HCT116 (cell line): ENCODE measurements around the gene TMEM123. TPM values are rescaled to one million over a fixed set of nuclear protein-coding genes. Genes with fewer than 3 reads are reported as not detected.

Experiments used
- ATAC-seq: fragments of 200-7000 bp; cut with Tn5 transposase; 2 replicates; pipeline ENCODE4 v1.9.1; 2020; ENCODE audit warnings: mild to moderate bottlenecking, moderate library complexity
- BruUV-seq: library from RNA; stranded (reverse); fragments of 400-500 nt; replicated peaks from 2 replicates; lab custom pipeline; 2021; lab: Mats Ljungman, UMichigan
- CTCF ChIA-PET: fragments of 300-600 bp; sonication (Branson Sonifier 250); formaldehyde crosslinking; loops from one replicate; lab custom pipeline; 2021; ENCODE audit warnings: antibody characterized with exemption; lab: Charles Lee
- POLR2A ChIA-PET: fragments of 300-600, 350-600 bp; sonication (Branson Sonifier 250); formaldehyde crosslinking; loops from one replicate; lab custom pipeline; 2021; ENCODE audit warnings: antibody characterized with exemption; lab: Charles Lee
- RAD21 ChIA-PET, 2 experiments: fragments of 300-600 bp; sonication (Branson Sonifier 250); formaldehyde crosslinking; loops; one replicate each; lab custom pipeline; 2023; ENCODE audit warnings: low total read pairs in 2 of 2; ENCODE audit not compliant: uncharacterized antibody in 2 of 2, unreplicated experiment in 2 of 2, low non-redundant PET in 1 of 2; lab: Charles Lee
- DNase-seq: peaks from one replicate; pipeline ENCODE4 v3.0.0-alpha.2; 2010; ENCODE audit warnings: low read depth, low spot score
- H2AFZ ChIP-seq: fragments of 200-600 bp; shearing (Covaris generic), sonication (generic); 2 replicates; pipeline ENCODE4 v1.6.1; 2017; ENCODE audit warnings: low read depth, mixed run types, mixed read lengths, antibody characterized with exemption, low read length; ENCODE audit not compliant: poor library complexity, severe bottlenecking
- H3K27ac ChIP-seq: 2 replicates; pipeline ENCODE4 v1.5.1; 2012; ENCODE audit warnings: low read depth, low read length
- H3K27me3 ChIP-seq: fragments of 200-600 bp; sonication (generic); 2 replicates; pipeline ENCODE4 v1.6.1; 2016; ENCODE audit warnings: mixed run types, low read length, mixed read lengths; ENCODE audit not compliant: insufficient read depth
- H3K36me3 ChIP-seq, 2 experiments: fragments of 200-500 bp in 1 of 2; fragments of 200-600 bp in 1 of 2; sonication (Bioruptor generic) in 1 of 2; sonication (generic) in 1 of 2; 2 replicates each; pipeline versions ENCODE4 v1.5.1 to v1.6.1; 2014 to 2016; ENCODE audit warnings: low read length in 2 of 2, inconsistent platforms in 1 of 2, mixed read lengths in 1 of 2, mixed run types in 1 of 2; ENCODE audit not compliant: insufficient read depth in 2 of 2, control insufficient read depth in 1 of 2
- H3K4me1 ChIP-seq, 2 experiments: fragments of 200-600 bp in 1 of 2; sonication (generic) in 1 of 2; 2 replicates each; pipeline versions ENCODE4 v1.5.1 to v1.6.1; 2012 to 2017; ENCODE audit warnings: low read length in 2 of 2, inconsistent platforms in 1 of 2, mild to moderate bottlenecking in 1 of 2, mixed read lengths in 1 of 2, mixed run types in 1 of 2, moderate library complexity in 1 of 2; ENCODE audit not compliant: insufficient read depth in 2 of 2, control insufficient read depth in 1 of 2
- H3K4me2 ChIP-seq: fragments of 200-600 bp; sonication (generic); 2 replicates; pipeline ENCODE4 v1.6.1; 2017; ENCODE audit warnings: mixed run types, low read length, mixed read lengths
- H3K4me3 ChIP-seq, 2 experiments: fragments of 200-600 bp in 1 of 2; sonication (generic) in 1 of 2; replicated peaks in 1 of 2; 2 replicates each; pipeline ENCODE4 v1.5.1; 2011 to 2016; ENCODE audit warnings: low read length in 2 of 2, control low read depth in 1 of 2, low read depth in 1 of 2, mild to moderate bottlenecking in 1 of 2, mixed read lengths in 1 of 2, mixed run types in 1 of 2
- H3K79me2 ChIP-seq: fragments of 200-600 bp; sonication (generic); 2 replicates; pipeline ENCODE4 v1.6.1; 2017; ENCODE audit warnings: mild to moderate bottlenecking, mixed run types, low read length, moderate library complexity, mixed read lengths; ENCODE audit not compliant: insufficient read depth
- H3K9ac ChIP-seq: fragments of 200-600 bp; sonication (generic); 2 replicates; pipeline ENCODE4 v1.6.1; 2016; ENCODE audit warnings: low read length, mixed read lengths
- H3K9me2 ChIP-seq: fragments of 200-600 bp; sonication (generic), shearing (Covaris generic); 2 replicates; pipeline ENCODE4 v1.6.1; 2017; ENCODE audit warnings: mixed run types, mild to moderate bottlenecking, moderate library complexity; ENCODE audit not compliant: insufficient read depth
- H3K9me3 ChIP-seq, 2 experiments: fragments of 200-500 bp in 1 of 2; fragments of 200-600 bp in 1 of 2; sonication (Bioruptor generic) in 1 of 2; sonication (generic) in 1 of 2; 2 replicates each; pipeline ENCODE4 v1.6.1; 2014 to 2017; ENCODE audit warnings: low read length in 2 of 2, mixed read lengths in 2 of 2, inconsistent platforms in 1 of 2, low read depth in 1 of 2, mild to moderate bottlenecking in 1 of 2, mixed run types in 1 of 2, moderate library complexity in 1 of 2; ENCODE audit not compliant: control insufficient read depth in 1 of 2, insufficient read depth in 1 of 2
- H4K20me1 ChIP-seq: fragments of 200-600 bp; sonication (generic), shearing (Covaris generic); 2 replicates; pipeline ENCODE4 v1.6.1; 2017; ENCODE audit warnings: mixed run types, mild to moderate bottlenecking, moderate library complexity; ENCODE audit not compliant: insufficient read depth
- CEBPB ChIP-seq: IDR thresholded peaks from 2 replicates; pipeline ENCODE4 v1.6.1; 2012; ENCODE audit warnings: low read depth
- CTCF ChIP-seq, 3 experiments: fragments of 200-600 bp in 1 of 3; sonication (generic) in 1 of 3; IDR thresholded peaks in 2 of 3; conservative IDR thresholded peaks in 1 of 3; 2 replicates each; pipeline ENCODE4 v1.5.1; 2012 to 2017; ENCODE audit warnings: low read depth in 2 of 3, low read length in 2 of 3, antibody characterized with exemption in 1 of 3, borderline replicate concordance in 1 of 3, control low read depth in 1 of 3, mild to moderate bottlenecking in 1 of 3, mixed read lengths in 1 of 3, mixed run types in 1 of 3, moderate library complexity in 1 of 3; ENCODE audit not compliant: insufficient read depth in 1 of 3
- EZH2 ChIP-seq: fragments of 200-600 bp; sonication (generic); IDR thresholded peaks from 2 replicates; pipeline ENCODE4 v1.6.1; 2017; ENCODE audit warnings: antibody characterized with exemption, mixed run types
- EZH2phosphoT487 ChIP-seq: fragments of 200-600 bp; IDR thresholded peaks from 2 replicates; pipeline ENCODE4 v1.6.1; 2018; ENCODE audit warnings: antibody characterized with exemption, borderline replicate concordance
- MAX ChIP-seq: IDR thresholded peaks from 2 replicates; pipeline ENCODE4 v1.6.1; 2012
- POLR2A ChIP-seq: IDR thresholded peaks from 2 replicates; pipeline ENCODE4 v1.7.0; 2011; ENCODE audit warnings: borderline replicate concordance; ENCODE audit not compliant: insufficient read depth, insufficient read length; ENCODE audit errors: extremely low read depth
- SP1 ChIP-seq: IDR thresholded peaks from 2 replicates; pipeline ENCODE4 v1.6.1; 2012; ENCODE audit warnings: low read depth
- YY1 ChIP-seq: IDR thresholded peaks from 2 replicates; pipeline ENCODE4 v1.6.1; 2011; ENCODE audit warnings: low read length, low read depth, moderate library complexity, mild to moderate bottlenecking; ENCODE audit not compliant: insufficient replicate concordance; ENCODE audit errors: extremely low read depth
- ZNF274 ChIP-seq: fragments of 200-500 bp; sonication (Bioruptor generic); IDR thresholded peaks from 2 replicates; pipeline ENCODE4 v1.6.1; 2014; ENCODE audit warnings: mild to moderate bottlenecking, low read depth, low read length, inconsistent platforms
- intact Hi-C: fragments of 100-400 bp; cut with micrococcal nuclease; formaldehyde crosslinking; loops from 2 replicates; pipeline ENCODE4 v1.10.0; 2022
- total RNA-seq: library from RNA; stranded (reverse); gene quantifications from one replicate; pipeline ENCODE4 v1.2.1, GENCODE V29; 2021; ENCODE audit not compliant: unreplicated experiment
- TF ChIP-seq, protein P1 (sequence below): IDR thresholded peaks from 2 replicates; pipeline ENCODE4 v1.6.1; 2012

Gene TMEM123
- total RNA-seq, 1 experiment from 2014 or later: 217 TPM

DNA sequence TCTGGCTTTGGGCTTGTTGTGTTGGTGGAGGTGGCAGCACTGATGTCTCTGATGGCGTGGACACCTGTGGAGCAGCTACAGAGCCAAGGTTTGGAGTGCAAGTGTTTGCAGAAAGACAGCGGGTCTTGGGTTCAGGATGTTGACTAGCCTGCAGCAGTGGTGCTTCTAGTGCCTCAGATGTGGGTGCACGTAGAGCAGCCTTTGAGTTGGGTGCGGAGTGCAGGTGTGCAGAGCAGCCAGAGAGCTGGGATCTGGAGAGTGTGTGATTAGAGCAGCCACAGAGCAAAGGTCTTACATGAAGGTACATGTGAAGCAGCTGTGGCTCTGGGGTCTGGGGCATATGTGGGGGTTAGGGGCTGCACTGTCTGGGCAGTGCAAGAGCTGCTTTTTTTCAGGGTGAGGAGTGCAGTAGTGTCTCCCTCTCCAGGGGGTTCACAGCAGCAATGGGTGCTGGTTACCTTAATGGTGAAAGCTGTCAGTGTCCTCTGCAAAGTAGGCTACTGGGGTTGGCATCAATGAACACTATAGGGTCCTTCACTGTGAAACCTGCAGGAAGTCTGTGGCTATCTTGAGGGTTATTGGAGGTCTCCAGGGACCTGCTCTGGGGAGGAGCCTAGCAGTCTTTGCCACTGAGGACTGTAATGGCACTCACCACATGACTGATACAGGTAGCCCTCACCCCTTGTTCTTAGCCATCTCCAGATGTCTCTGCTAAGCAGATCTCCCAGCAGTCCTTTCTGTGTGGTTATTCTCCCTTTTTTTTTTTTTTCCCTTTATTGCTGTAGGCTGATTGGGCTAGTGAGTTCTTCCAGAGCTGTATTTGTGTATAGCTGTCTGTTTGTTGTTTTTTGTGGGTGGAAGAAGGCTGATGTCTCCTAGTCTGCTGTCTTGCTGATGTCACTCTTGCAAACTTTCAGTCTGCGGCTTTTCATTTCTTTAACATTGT lies 91.2 kb downstream of the TMEM123 start (continued):
- TF ChIP-seq EZH2phosphoT487 (no peak), SP1 (no peak), ZNF274 (no peak), POLR2A (no peak)

DNA sequence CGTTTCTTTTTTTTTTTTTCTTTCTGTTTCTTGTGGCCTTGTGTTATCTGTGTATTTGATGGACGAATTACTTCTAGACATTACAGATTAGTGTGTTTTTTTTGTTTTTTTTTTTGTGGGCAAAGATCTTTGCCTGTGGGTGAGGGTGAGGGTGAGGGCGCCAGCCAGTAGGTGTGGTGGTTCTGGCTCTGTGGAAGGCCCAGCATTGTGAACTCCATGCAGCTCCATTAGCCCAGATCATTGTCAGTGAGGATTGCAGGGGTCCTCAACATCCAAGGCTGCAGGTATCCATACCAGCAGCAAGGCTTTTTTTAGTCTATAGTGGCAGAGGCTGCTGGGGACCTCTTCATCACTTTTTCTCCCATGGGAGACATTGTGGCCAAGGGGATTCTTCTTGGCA lies 91.9 kb downstream of the TMEM123 start:
- Histone ChIP-seq H3K4me2 (no peak overlapping the region), H3K79me2 (peaks cover 43% of the 10 kb centered on the region), H2AFZ (no peak overlapping the region), H3K27me3 (no peaks in the 10 kb centered on the region), H3K9me3 (no peaks in the 10 kb centered on the region), H3K4me1 (no peaks in the 10 kb centered on the region), H3K36me3 (peaks cover 15 to 31% of the 10 kb centered on the region in 2 experiments), H3K9ac (no peak overlapping the region), H3K9me2 (no peaks in the 10 kb centered on the region), H4K20me1 (no peaks in the 10 kb centered on the region), H3K4me3 (no peak overlapping the region), H3K27ac (no peak overlapping the region)
- DNase-seq: no peak
- ChIA-PET POLR2A (no interaction called here), CTCF (no interaction called here), RAD21 (no interaction called here)
- intact Hi-C loops: no loop called here
- no peak for ATAC-seq
- TF ChIP-seq CTCF (IDR thresholded peaks at IDR 0.05 in 2 of 3, conservative IDR thresholded peaks at IDR 0.05 in 1 of 3; ENCODE audit: borderline replicate concordance in 1 of 3, insufficient read depth in 1 of 3, low read depth in 2 of 3, low read length in 2 of 3) (no peak), EZH2phosphoT487 (no peak), MAX (no peak), EZH2 (no peak), YY1 (no peak), CEBPB (no peak)
- TF ChIP-seq, protein P1, sequence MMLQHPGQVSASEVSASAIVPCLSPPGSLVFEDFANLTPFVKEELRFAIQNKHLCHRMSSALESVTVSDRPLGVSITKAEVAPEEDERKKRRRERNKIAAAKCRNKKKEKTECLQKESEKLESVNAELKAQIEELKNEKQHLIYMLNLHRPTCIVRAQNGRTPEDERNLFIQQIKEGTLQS: no peak
- BruUV-seq: no TSS peak
